ENCODE data around the gene NCAM1. TPM values are rescaled to one million over a fixed set of nuclear protein-coding genes. Genes with fewer than 3 reads are reported as not detected.

Gene NCAM1
- total RNA-seq, 1 donor from 2014 or later, result 0.90 TPM

GRCh38 chr11:112968941-112969713 is 7.9 kb downstream of the NCAM1 start:
- no peak for DNase-seq (ENCODE audit: low read depth in 2 of 2)

GRCh38 chr11:112971195-112971594 is 10.0 kb downstream of the NCAM1 start:
- DNase-seq (ENCODE audit: low read depth in 2 of 2), result no peak

GRCh38 chr11:112971827-112972226 is 10.6 kb downstream of the NCAM1 start:
- DNase-seq (ENCODE audit: low read depth in 2 of 2), result no peak

- DNase-seq (ENCODE audit: low read depth in 2 of 2), result no peak
Measured at GRCh38 chr11:112972399-112973145, 11.4 kb downstream of the NCAM1 start.

DNA sequence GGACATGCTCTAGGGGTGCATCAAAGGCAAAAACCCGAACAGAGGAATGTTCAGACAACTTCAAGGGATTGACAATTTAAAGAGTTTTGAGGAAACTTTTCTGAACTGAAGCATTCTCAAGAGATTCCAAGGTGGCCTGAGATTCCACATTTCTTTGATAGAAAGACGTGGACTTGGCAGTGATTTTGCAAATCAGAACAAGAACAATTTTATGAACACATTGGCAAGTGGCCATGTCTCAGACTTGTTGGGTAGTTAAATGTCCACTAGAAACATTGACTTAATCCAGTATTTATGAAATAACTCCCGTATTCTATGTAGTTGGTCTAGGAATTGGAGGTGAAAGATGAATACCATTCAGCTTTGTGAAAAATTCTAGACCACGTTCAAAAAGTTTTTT is 13.8 kb downstream of the NCAM1 start:
- DNase-seq (ENCODE audit: low read depth in 2 of 2), result no peak

GRCh38 chr11:112975493-112975892 is 14.3 kb downstream of the NCAM1 start:
- no peak for DNase-seq (ENCODE audit: low read depth in 2 of 2)

- no peak for DNase-seq (ENCODE audit: low read depth in 2 of 2)
Measured at GRCh38 chr11:112977755-112978154, 16.5 kb downstream of the NCAM1 start.

DNA sequence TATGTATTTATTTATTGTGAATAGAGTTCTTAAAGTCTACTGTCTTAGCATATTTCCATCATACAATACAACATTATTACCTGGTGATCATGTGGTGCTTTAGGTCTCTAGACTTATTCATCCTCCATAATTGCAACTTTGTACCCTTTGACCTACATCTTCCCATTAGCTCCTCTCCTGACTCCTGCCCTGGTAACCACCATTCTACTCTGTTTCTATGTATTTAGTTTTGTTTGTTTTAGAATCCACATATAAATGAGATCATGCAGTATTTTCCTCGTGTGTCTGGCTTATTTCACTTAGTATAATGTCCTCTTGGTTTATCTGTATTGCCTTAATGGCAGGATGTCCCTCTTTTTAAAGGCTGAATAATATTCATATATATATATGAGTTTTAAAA is 22.7 kb downstream of the NCAM1 start:
- no peak for DNase-seq (ENCODE audit: low read depth in 2 of 2)

DNA sequence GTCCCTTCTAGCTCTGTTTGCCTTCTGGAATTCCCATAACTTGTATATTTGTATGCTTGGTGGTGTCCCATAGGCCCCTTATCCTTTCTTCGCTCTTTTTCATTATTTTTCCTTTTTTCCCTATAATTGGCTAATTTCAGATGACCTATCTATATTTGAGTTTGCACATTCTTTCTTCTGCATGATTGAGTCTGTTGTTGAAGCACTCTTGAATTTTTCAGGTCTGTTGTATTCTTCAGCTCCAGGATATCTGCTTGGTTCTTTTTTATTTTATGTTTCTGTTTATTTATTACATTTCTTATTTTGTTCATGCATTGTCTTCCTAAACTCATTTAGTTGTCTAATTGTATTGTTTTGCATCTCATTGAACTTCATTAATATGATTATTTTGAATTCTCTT is 28.0 kb downstream of the NCAM1 start:
- no peak for DNase-seq (ENCODE audit: low read depth in 2 of 2)

DNA sequence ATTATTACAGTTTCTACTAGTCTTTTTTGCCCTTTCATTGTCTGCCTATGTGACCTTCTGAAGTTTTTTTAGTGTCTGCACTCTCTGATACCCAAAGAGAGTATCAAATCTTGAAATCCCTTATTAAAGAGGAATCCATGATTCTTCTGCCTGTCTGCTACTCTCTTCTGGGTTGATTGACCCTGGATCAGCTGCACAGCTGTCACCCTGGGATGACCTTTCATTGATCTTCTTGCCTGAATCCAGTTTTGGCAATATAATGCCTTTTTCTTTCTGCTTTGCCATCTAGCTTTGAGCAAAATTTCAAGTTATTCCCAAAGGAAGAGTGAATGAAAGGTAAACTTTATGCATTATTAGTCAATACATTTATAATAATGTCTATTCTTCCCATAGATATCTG is 32.6 kb downstream of the NCAM1 start:
- no peak for DNase-seq (ENCODE audit: low read depth in 2 of 2)

GRCh38 chr11:112995423-112996090 is 34.3 kb downstream of the NCAM1 start:
- DNase-seq (ENCODE audit: low read depth in 2 of 2), result no peak

GRCh38 chr11:112996994-112997393 is 35.8 kb downstream of the NCAM1 start:
- DNase-seq (ENCODE audit: low read depth in 2 of 2), result no peak

DNA sequence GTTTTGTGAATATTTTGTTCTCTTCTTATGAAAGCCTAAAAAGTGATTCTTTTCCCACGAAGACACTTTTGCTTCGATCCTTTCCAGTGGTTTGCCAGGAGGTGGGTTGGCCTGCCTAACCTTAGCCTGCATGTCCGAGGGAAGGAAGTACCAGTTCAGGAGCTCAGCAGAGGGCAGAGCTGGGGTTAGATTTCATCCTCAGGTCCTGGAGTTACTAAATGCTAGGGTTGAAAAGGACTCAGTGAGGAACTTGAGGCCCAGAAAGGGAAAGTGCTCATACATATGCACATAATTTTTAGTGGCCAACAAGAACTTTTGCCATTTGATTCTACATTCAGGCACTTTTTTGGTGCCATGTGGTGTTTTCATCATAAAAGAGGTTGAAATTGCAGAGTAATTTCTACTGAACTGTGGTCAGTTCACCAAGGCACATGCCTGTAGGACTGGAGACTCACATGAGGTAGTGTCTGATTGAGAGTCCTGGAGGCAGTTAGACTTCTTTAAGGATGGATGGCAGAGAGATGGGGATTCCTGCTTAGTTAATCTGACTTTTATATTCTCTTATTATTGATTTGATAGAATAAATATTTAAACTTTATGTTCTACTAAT is 36.7 kb downstream of the NCAM1 start:
- no peak for DNase-seq (ENCODE audit: low read depth in 2 of 2)

DNA sequence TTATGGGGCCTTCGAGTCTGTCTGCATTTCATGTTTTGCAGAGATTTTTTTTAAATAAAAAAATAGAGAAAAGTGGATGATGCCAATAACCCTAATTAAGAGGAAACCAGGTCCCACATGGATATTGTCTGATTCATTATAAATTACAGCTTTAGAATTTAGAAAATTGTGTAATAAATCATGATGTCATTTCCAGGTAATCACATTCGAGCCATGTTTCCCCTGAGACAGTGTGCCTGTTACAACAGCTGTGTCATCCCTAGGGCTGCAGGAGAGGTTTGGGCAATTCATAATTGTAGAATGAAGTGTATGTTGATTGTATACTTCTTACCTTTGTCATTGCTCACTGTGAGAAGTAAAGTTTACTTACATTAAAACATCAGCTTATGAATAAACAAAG is 38.3 kb downstream of the NCAM1 start:
- DNase-seq (ENCODE audit: low read depth in 2 of 2), result no peak

DNA sequence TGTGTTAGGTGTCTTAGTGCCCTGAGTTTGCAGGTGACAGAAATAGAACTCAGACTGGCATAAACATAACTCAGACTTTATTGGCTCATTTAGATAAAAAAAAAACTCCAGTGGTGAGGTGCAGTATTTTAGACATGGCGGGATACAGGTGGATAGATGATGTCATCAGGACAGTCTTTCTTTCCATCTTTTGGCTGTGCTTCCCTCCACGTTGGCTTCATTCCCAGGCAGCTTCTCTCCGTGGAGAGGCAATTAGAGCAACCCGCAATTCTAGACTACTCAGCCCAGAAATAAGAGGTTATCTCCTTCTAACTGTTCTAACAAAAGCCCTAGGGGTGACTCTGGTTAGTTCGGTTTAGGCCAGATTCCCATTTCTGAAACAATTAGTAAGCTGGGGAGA is 40.5 kb downstream of the NCAM1 start:
- DNase-seq (ENCODE audit: low read depth in 2 of 2), result no peak

- no peak for DNase-seq (ENCODE audit: low read depth in 2 of 2)
Measured at GRCh38 chr11:113006896-113007445, 45.8 kb downstream of the NCAM1 start.

DNA sequence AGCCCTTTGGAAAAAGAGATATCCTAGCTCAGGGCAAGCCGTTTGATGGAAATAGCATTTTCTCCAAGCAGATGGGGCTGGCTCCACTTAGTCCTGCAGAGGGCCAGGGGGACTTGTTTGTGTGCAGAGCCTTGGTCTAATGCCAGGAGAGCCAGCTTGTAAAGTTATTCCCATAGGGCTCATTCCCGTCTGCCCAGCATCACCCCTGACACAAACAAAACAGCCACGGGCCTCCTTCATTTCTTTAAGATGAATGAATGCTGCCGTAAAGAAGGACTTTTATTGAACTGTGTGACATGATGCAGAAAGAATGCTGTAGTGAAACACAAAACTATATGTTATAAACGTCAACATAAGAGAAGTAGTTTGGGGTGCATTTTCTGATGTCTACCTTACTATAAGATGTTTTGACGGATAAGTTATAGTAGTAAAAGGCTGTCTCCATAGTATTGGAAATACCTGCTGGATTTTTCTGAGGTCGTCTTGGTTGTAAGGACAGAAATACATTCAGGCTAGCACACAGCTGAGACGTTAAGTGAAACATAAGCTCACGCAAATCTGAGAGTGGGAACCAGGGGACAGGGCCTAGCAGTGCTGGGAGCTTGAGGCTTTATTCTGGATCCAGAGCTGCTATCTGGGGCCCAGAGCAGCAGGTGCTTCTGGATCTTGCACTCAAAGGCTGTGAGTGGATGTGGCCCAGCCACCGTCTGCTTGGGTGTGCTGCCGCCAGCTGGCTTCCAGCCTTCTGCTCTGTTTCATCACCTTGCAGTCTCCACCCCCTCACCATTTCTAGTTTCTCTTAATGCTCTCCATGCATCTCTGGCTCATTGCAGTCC is 53.3 kb downstream of the NCAM1 start:
- no peak for DNase-seq (ENCODE audit: low read depth in 2 of 2)

DNA sequence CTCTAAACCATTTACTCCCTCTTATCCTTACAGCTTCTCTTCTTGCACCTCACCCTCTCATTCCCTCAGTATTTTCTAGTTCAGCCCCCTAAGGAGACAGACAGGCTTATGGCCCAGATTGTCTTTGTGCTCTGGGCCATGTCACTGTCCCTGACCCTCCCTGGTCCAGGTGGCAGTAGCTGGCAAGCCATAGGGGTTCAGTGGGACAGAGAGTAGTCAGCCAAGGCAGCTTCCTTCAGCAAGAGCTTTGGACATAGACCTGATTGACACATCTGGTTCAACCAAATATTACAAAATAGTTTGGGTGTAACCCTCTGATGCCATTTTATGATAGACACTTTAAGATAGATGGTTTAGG is 53.9 kb downstream of the NCAM1 start:
- DNase-seq (ENCODE audit: low read depth in 2 of 2), result no peak

DNA sequence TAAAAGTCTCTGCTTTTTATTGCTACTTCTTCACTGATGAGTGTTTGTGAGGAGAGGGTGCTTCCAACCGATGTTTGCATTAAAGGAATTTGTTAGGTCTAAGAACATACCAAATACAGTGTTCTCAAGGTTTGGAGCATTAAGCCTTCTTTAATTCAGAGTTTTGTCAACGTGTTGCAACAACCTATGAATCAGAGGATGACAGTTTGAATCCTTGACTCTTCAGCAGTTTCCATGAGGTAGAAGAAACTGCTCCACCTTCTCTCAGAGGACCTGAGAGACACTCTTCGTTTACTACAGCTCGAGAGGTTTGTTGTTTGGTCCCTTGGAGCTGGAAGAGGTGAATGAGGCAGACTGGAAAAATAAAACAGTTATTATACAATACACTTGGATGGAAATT is 55.7 kb downstream of the NCAM1 start:
- no peak for DNase-seq (ENCODE audit: low read depth in 2 of 2)

DNA sequence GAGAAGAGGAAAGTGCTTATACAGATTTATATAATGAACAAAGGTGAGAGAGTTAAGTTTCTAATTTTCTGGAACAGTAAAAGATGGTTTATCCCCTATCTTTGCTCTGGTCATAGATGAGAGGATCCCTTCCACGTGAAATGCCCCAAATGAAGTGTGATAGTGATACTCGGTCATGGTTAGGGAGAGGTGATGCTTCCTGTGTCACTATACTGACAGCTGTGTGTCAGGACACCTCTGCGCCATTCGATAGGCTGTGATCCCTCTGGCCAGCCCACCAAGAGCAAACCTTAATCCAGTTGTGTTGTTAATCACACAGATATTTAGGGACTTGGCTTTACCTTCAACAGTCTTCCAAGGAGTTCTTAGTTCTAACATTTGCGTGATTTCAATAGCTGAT is 57.7 kb downstream of the NCAM1 start:
- no peak for DNase-seq (ENCODE audit: low read depth in 2 of 2)

GRCh38 chr11:113019711-113020110 is 58.5 kb downstream of the NCAM1 start:
- DNase-seq (ENCODE audit: low read depth in 2 of 2), result no peak

Measured in dermis microvascular lymphatic vessel endothelial cell (primary cell).